H1 (cell line): ENCODE data around the gene SPINK7. TPM values are rescaled to one million over a fixed set of nuclear protein-coding genes. Genes with fewer than 3 reads are reported as not detected.
A peak's percentile ranks its signal among the peaks of the same experiment; 100 is the strongest.
"Not testable (repeated sequence)": the region's sequence is repeated elsewhere in the genome, so short reads cannot be mapped to it uniquely, and the experiment has no call there.

Experiments used
- CTCF ChIA-PET: fragments of 300-600 bp; sonication (Branson Sonifier 250); formaldehyde crosslinking; loops from one replicate; lab custom pipeline; 2021; ENCODE audit not compliant: partially characterized antibody; lab: Charles Lee
- POLR2A ChIA-PET: fragments of 300-600 bp; sonication (Branson Sonifier 250); formaldehyde crosslinking; loops from one replicate; lab custom pipeline; 2021; ENCODE audit warnings: inconsistent platforms; ENCODE audit not compliant: partially characterized antibody; lab: Charles Lee
- DNase-seq, 2 experiments: peaks; one replicate each; pipeline versions ENCODE4 v3.0.0 to v3.0.0-alpha.2; 2010 to 2022; ENCODE audit warnings: low spot score in 2 of 2, low read depth in 1 of 2, mixed read lengths in 1 of 2
- FAIRE-seq: peaks from 2 replicates; lab custom pipeline; 2011; peaks lifted over from hg19 to GRCh38; lab: Jason Lieb, UNC
- H2AFZ ChIP-seq: 2 replicates; pipeline ENCODE4 v1.8.1; 2012; ENCODE audit warnings: low read length, inconsistent platforms
- H2AK5ac ChIP-seq: 2 replicates; pipeline ENCODE4 v1.6.1; 2013; ENCODE audit warnings: low read depth, low read length
- H2BK120ac ChIP-seq: replicated peaks from 2 replicates; pipeline ENCODE3; 2013; ENCODE audit warnings: low read depth, low read length, inconsistent platforms
- H2BK12ac ChIP-seq: 2 replicates; pipeline ENCODE4 v1.6.1; 2013; ENCODE audit warnings: low read depth, low read length
- H2BK15ac ChIP-seq: 2 replicates; pipeline ENCODE4 v1.6.1; 2013; ENCODE audit warnings: low read length
- H2BK20ac ChIP-seq: 2 replicates; pipeline ENCODE4 v1.6.1; 2013; ENCODE audit warnings: low read length
- H2BK5ac ChIP-seq: 2 replicates; pipeline ENCODE4 v1.6.1; 2013; ENCODE audit warnings: low read depth, low read length
- H3K14ac ChIP-seq: 2 replicates; pipeline ENCODE4 v1.6.1; 2013; ENCODE audit warnings: inconsistent platforms; ENCODE audit not compliant: insufficient read length
- H3K18ac ChIP-seq: 2 replicates; pipeline ENCODE4 v1.6.1; 2013; ENCODE audit warnings: low read length; ENCODE audit errors: extremely low read depth
- H3K23ac ChIP-seq: 2 replicates; pipeline ENCODE4 v1.6.1; 2013; ENCODE audit warnings: inconsistent platforms; ENCODE audit not compliant: insufficient read length
- H3K23me2 ChIP-seq: 2 replicates; pipeline ENCODE4 v1.6.1; 2013; ENCODE audit warnings: low read depth, low read length
- H3K27ac ChIP-seq: 2 replicates; pipeline ENCODE4 v1.6.1; 2011; ENCODE audit warnings: low read depth, low read length, inconsistent platforms
- H3K27me3 ChIP-seq, 4 experiments: replicated peaks in 1 of 4; 1 replicate in 1 of 4; 2 replicates in 3 of 4; pipeline versions ENCODE4 v1.6.1 to v1.8.1; 2011 to 2013; ENCODE audit warnings: low read length in 3 of 4, mild to moderate bottlenecking in 3 of 4, inconsistent platforms in 2 of 4, mixed read lengths in 2 of 4, moderate library complexity in 1 of 4; ENCODE audit not compliant: control insufficient read depth in 3 of 4, insufficient read depth in 3 of 4; ENCODE audit errors: extremely low read depth in 1 of 4
- H3K36me3 ChIP-seq, 4 experiments: 2 replicates each; pipeline versions ENCODE4 v1.6.1 to v1.8.1; 2011 to 2013; ENCODE audit warnings: mild to moderate bottlenecking in 4 of 4, low read length in 3 of 4, moderate library complexity in 2 of 4, control low read depth in 1 of 4, inconsistent platforms in 1 of 4; ENCODE audit not compliant: insufficient read depth in 4 of 4, control insufficient read depth in 2 of 4
- H3K4ac ChIP-seq: replicated peaks from 2 replicates; pipeline ENCODE3; 2013; ENCODE audit warnings: low read length, low read depth, mixed read lengths, inconsistent platforms; ENCODE audit not compliant: insufficient read length
- H3K4me1 ChIP-seq, 4 experiments: replicated peaks in 1 of 4; 1 replicate in 1 of 4; 2 replicates in 3 of 4; pipeline versions ENCODE4 v1.6.1 to v1.8.1; 2011 to 2013; ENCODE audit warnings: low read length in 3 of 4, inconsistent platforms in 2 of 4, mixed read lengths in 1 of 4; ENCODE audit not compliant: insufficient read depth in 4 of 4, control insufficient read depth in 3 of 4
- H3K4me2 ChIP-seq, 2 experiments: 2 replicates each; pipeline versions ENCODE4 v1.6.1 to v1.8.1; 2011 to 2013; ENCODE audit warnings: low read depth in 2 of 2, low read length in 2 of 2, control low read depth in 1 of 2, inconsistent platforms in 1 of 2, mild to moderate bottlenecking in 1 of 2; ENCODE audit not compliant: insufficient read depth in 1 of 2
- H3K4me3 ChIP-seq, 4 experiments: fragments of 200-600, 300-600 bp in 1 of 4; sonication (generic), shearing (Covaris generic), sonication (Bioruptor Twin) in 1 of 4; 2 replicates each; pipeline versions ENCODE4 v1.5.1 to v1.8.1; 2011 to 2016; ENCODE audit warnings: low read length in 4 of 4, low read depth in 3 of 4, control low read depth in 2 of 4, inconsistent platforms in 2 of 4, mild to moderate bottlenecking in 2 of 4, mixed read lengths in 1 of 4, moderate library complexity in 1 of 4; ENCODE audit not compliant: insufficient read depth in 2 of 4; ENCODE audit errors: extremely low read depth in 1 of 4
- H3K56ac ChIP-seq: replicated peaks from 2 replicates; pipeline ENCODE3; 2013; ENCODE audit warnings: low read depth, mild to moderate bottlenecking, mixed read lengths, low read length, inconsistent platforms; ENCODE audit not compliant: insufficient read length
- H3K79me1 ChIP-seq: 2 replicates; pipeline ENCODE4 v1.6.1; 2013; ENCODE audit warnings: low read depth, low read length, control low read depth
- H3K79me2 ChIP-seq, 2 experiments: 2 replicates each; pipeline versions ENCODE4 v1.6.1 to v1.8.1; 2012 to 2013; ENCODE audit warnings: low read length in 2 of 2, mild to moderate bottlenecking in 2 of 2, inconsistent platforms in 1 of 2; ENCODE audit not compliant: insufficient read depth in 2 of 2, control insufficient read depth in 1 of 2
- H3K9ac ChIP-seq, 4 experiments: replicated peaks in 1 of 4; 1 replicate in 1 of 4; 2 replicates in 3 of 4; pipeline versions ENCODE4 v1.6.1 to v1.8.1; 2011 to 2013; ENCODE audit warnings: low read depth in 3 of 4, low read length in 3 of 4, control low read depth in 2 of 4, mild to moderate bottlenecking in 2 of 4, moderate library complexity in 2 of 4, inconsistent platforms in 1 of 4; ENCODE audit errors: extremely low read depth in 1 of 4
- H3K9me3 ChIP-seq, 2 experiments: 2 replicates each; pipeline versions ENCODE4 v1.6.1 to v1.8.1; 2012 to 2013; ENCODE audit warnings: mild to moderate bottlenecking in 2 of 2, moderate library complexity in 2 of 2, control low read depth in 1 of 2, inconsistent platforms in 1 of 2, low read depth in 1 of 2, low read length in 1 of 2, mixed read lengths in 1 of 2; ENCODE audit not compliant: insufficient read depth in 2 of 2
- H4K20me1 ChIP-seq, 2 experiments: replicated peaks in 1 of 2; 2 replicates each; pipeline versions ENCODE3 to v1.8.1; 2011 to 2013; ENCODE audit warnings: inconsistent platforms in 2 of 2, low read length in 2 of 2, mild to moderate bottlenecking in 1 of 2; ENCODE audit not compliant: insufficient read depth in 2 of 2, control insufficient read depth in 1 of 2
- H4K5ac ChIP-seq: 2 replicates; pipeline ENCODE4 v1.6.1; 2013; ENCODE audit warnings: low read length, low read depth, mixed read lengths, inconsistent platforms; ENCODE audit not compliant: insufficient read length
- H4K8ac ChIP-seq: 2 replicates; pipeline ENCODE4 v1.8.0; 2013; ENCODE audit warnings: mild to moderate bottlenecking, moderate library complexity, low read length, inconsistent platforms; ENCODE audit not compliant: insufficient read depth; ENCODE audit errors: extremely low read depth
- H4K91ac ChIP-seq: replicated peaks from 2 replicates; pipeline ENCODE3; 2013; ENCODE audit warnings: low read length, mixed read lengths, inconsistent platforms; ENCODE audit not compliant: insufficient read length
- ASH2L ChIP-seq: fragments of 200-600, 300-600 bp; sonication (generic); IDR thresholded peaks from one replicate; pipeline ENCODE4 v1.7.1; 2017; ENCODE audit warnings: low read length
- YY1 ChIP-seq: IDR thresholded peaks from 2 replicates; pipeline ENCODE4 v1.6.1; 2011; ENCODE audit warnings: low read depth, mild to moderate bottlenecking, low read length
- WGBS, 2 experiments: shearing (Covaris generic) in 1 of 2; methylation state at CpG; one replicate each; pipeline versions ENCODE4 v1.1.6 to v1.1.7; 2013 to 2015; ENCODE audit warnings: low lambda C conversion rate in 2 of 2, mixed read lengths in 2 of 2, inconsistent platforms in 1 of 2, low coverage in 1 of 2, missing lambda C conversion rate in 1 of 2; ENCODE audit not compliant: insufficient replicate concordance in 2 of 2, insufficient coverage in 1 of 2, insufficient read length in 1 of 2; ENCODE audit errors: extremely low coverage in 1 of 2, missing lambda C conversion rate in 1 of 2; 5-methylcytosine and 5-hydroxymethylcytosine counted together
- polyA plus RNA-seq, 7 experiments: library from polyadenylated mRNA; depleted of rRNA in 3 of 7; stranded (reverse) in 5 of 7; unstranded in 2 of 7; fragments of >200 nt in 5 of 7; fragments of 200-250 nt in 2 of 7; gene quantifications; 1 replicate in 5 of 7; 2 replicates in 1 of 7; 4 replicates in 1 of 7; pipeline versions ENCODE4 v1.2.1 to v1.2.3, GENCODE V29; 2011 to 2013; ENCODE audit warnings: missing spikeins in 2 of 7, mixed read lengths in 2 of 7
- total RNA-seq: library from RNA; stranded (reverse); fragmentation: NEBNext Ultra II Directional; extraction: Animal tissue kit (Norgen Biotek cat#: 25700); gene quantifications from 2 replicates; pipeline ENCODE4 v1.2.1, GENCODE V29; 2021

Gene SPINK7
- total and polyA plus RNA-seq, 2 of the 8 experiments (the other 6 are each of a cell fraction or from before 2014, with no cell fraction given) = not detected

GRCh38 chr5:148280893-148281292 lies 31.3 kb upstream of the SPINK7 start:
- peak overlapping the region in 1 of 4 experiments; percentile 15; a peak in 1 of 8 replicates for H3K4me3 ChIP-seq
- not testable (repeated sequence) for H3K14ac ChIP-seq
- CTCF ChIA-PET = interaction anchor here (1.7 kb wide), 1 partner anchor 11 kb away, joined by 14 read pairs; no protein-coding TSS in a partner anchor

More at GRCh38 chr5:148280893-148281292, 31.3 kb upstream of the SPINK7 start:
- H4K91ac ChIP-seq, FAIRE-seq, H3K23ac ChIP-seq, H2AK5ac ChIP-seq, H3K9ac ChIP-seq, H3K27me3 ChIP-seq, H3K23me2 ChIP-seq, H3K36me3 ChIP-seq, H2BK20ac ChIP-seq, H4K5ac ChIP-seq, H3K9me3 ChIP-seq, H2BK120ac ChIP-seq, H3K18ac ChIP-seq, H3K4me1 ChIP-seq, H3K4ac ChIP-seq, H4K8ac ChIP-seq, H2BK15ac ChIP-seq, POLR2A ChIA-PET, H3K79me2 ChIP-seq, H4K20me1 ChIP-seq, H3K79me1 ChIP-seq, H3K56ac ChIP-seq: not testable (repeated sequence)
- TF ChIP-seq YY1 = peak; percentile 78; the same call in 1 of the 2 replicates
- TF ChIP-seq ASH2L = peak; percentile 44
- Histone ChIP-seq H3K27ac (peak overlapping the region; percentile 50; the same call in 1 of the 2 replicates), H2BK12ac (peak overlapping the region; percentile 68; the same call in 1 of the 2 replicates), H2AFZ (peak overlapping the region; percentile 84), H3K4me2 (peak overlapping the region; percentile 19 to 57; a peak in 2 of 4 replicates), H2BK5ac (peak overlapping the region; percentile 44; the same call in 1 of the 2 replicates)
- WGBS, 2 experiments = 52% methylated on average over 5 of the region's 5 CpGs; no CpG with 5 or more reads in 1 of the 2 experiments
- peak in 1 of 2 experiments; percentile 66 for DNase-seq
